ENCODE measurements around the gene CPT1B. TPM values are rescaled to one million over a fixed set of nuclear protein-coding genes. Genes with fewer than 3 reads are reported as not detected.

The CPT1B gene
- total and polyA plus RNA-seq, 2 donors (not counting 1 experiment from before 2014, with no cell fraction given) = 55.0 to 109 TPM

DNA sequence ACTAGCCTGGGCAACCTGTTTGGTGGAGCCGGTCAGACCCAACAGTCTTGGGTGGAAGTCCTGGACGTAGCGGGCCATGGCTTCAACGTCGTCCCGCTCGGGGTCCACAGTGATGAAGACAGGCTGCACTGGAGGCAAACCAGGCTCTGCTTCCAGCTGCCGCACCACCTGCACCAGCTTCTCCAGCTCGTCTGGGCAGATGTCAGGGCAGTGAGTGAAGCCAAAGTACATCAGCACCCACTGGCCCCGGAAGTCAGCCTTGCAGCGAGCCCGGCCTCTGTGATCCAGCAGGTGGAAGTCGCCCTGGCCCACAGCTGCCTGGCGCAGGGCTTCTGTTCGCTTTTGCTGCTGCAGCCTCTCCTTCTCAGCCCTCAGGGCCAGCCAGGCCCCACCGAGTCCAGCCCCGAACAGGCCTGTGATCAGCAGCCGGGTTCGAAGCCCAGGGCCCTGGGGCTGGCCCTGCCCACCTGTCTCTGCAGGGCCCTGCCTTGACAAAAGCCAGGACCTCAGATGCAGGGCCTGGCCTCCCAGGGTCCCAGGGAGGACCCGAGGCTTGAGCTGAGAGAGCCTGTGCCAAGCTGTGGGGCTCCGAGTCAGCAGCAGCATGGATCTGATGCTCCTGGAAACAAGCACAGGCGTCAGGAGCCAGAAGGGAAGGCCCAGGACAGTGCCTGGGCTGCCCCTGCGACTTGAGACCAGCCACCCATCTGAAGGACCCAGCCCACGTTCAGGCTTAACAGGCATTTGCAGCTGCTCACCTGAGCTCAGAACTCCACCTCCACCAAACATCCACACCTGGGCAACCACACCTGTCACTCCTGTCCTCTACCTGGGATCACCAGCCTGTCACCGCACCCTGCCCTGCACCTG, 54.2 kb downstream of the CPT1B start:
- Mint-ChIP-seq H3K27ac (no peak overlapping the region), H3K9me3 (ENCODE audit: insufficient read depth) (no peaks in the 10 kb centered on the region), H3K4me1 (peaks cover 32% of the 10 kb centered on the region), H3K4me3 (peak overlapping the region; percentile 90), H3K27me3 (no peaks in the 10 kb centered on the region)
- peaks cover 0 to 37% of the 10 kb centered on the region in 2 experiments for H3K36me3 ChIP-seq (replicated peaks in 1 of 2; ENCODE audit: control extremely low read depth in 1 of 2, control insufficient read depth in 1 of 2, extremely low read depth in 1 of 2, insufficient read depth in 2 of 2, low read length in 1 of 2)
- peaks cover 27% of the 10 kb centered on the region for H4K20me1 ChIP-seq (ENCODE audit: control insufficient read depth, insufficient read depth, low read length, poor library complexity, severe bottlenecking)
- H3K4me3 ChIP-seq (ENCODE audit: control extremely low read depth in 1 of 5, extremely low read depth in 1 of 5, insufficient read depth in 1 of 5, low read depth in 2 of 5, low read length in 4 of 5) = peak overlapping the region in 3 of 5 experiments; percentile 4 to 82 (median 76)
- ATAC-seq (ENCODE audit: low read depth) (no peak), DNase-seq (no peak)
- H3K79me2 ChIP-seq (ENCODE audit: control insufficient read depth, insufficient read depth, low read length) = peaks cover 45% of the 10 kb centered on the region
- intact Hi-C loops (cut with micrococcal nuclease) = no loop called here
- 90% methylated on average over 25 of the region's 25 CpGs for WGBS (ENCODE audit: insufficient coverage)
- CTCF ChIA-PET = interaction anchor here (1.0 to 2.4 kb wide), 7 partner anchors 16 to 182 kb away, joined by 3 to 71 read pairs (median 19); partner anchors contain the start of genes LMF2, MIOX and NCAPH2
- H3K27me3 ChIP-seq (replicated peaks in 1 of 4; ENCODE audit: control extremely low read depth in 1 of 4, control insufficient read depth in 3 of 4, insufficient read depth in 4 of 4, low read length in 3 of 4) = no peaks in the 10 kb centered on the region
- H3K4me2 ChIP-seq (replicated peaks; ENCODE audit: low read depth, low read length, poor library complexity, severe bottlenecking) = peak overlapping the region; percentile 98
- H3K9me3 ChIP-seq (ENCODE audit: control extremely low read depth in 1 of 3, control insufficient read depth in 2 of 3, insufficient read depth in 1 of 3, low read length in 2 of 3) = peaks cover 0 to under 1% (median 0%) of the 10 kb centered on the region in 3 donors
- POLR2A ChIA-PET = interaction anchor here (2.0 to 2.7 kb wide), 3 partner anchors 11 to 24 kb away, joined by 13 to 35 read pairs (median 15); partner anchors contain the start of genes LMF2 and NCAPH2
- H3K27ac ChIP-seq (ENCODE audit: low read length in 2 of 2) = no peak overlapping the region
- H3K9ac ChIP-seq (ENCODE audit: low read length) = no peak overlapping the region
- peaks cover 16 to 41% of the 10 kb centered on the region in 2 donors for H3K4me1 ChIP-seq (ENCODE audit: control insufficient read depth in 2 of 2, insufficient read depth in 2 of 2, low read length in 2 of 2)
- TF ChIP-seq EZH2 (IDR thresholded peaks at IDR 0.05; ENCODE audit: borderline replicate concordance, insufficient read depth, low read depth, low read length, poor library complexity, severe bottlenecking) = no peak
- no peak overlapping the region for H2AFZ ChIP-seq (ENCODE audit: insufficient read depth, low read depth, low read length, poor library complexity, severe bottlenecking)

DNA sequence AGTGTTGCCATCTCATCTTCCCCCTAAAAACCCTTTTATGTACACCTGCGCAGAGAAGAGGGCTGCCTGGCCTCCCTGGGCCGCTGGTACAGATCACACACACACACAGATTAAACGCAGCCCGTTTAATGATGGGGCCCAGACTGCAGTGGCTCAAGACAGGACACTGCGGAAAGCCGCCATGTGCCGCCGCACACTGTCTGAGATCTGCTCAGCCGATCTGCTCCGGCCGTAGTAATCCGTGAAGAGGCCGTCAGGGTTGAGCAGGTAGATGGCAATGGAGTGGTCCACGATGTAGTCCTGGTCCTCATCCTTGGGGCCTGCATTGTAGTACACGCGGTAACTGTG, 54.8 kb downstream of the CPT1B start:
- no peak for ATAC-seq (ENCODE audit: low read depth)
- Mint-ChIP-seq H3K4me3 (peak overlapping the region; percentile 29), H3K4me1 (peaks cover 26% of the 10 kb centered on the region), H3K27ac (no peak overlapping the region), H3K9me3 (ENCODE audit: insufficient read depth) (no peaks in the 10 kb centered on the region), H3K27me3 (no peaks in the 10 kb centered on the region)
- ChIA-PET POLR2A (no interaction called here), CTCF (interaction anchor here (0.9 to 1.4 kb wide), 2 partner anchors 98 to 198 kb away, joined by 3 to 4 read pairs; no protein-coding TSS in a partner anchor)
- peaks cover 0 to 43% of the 10 kb centered on the region in 2 experiments for H3K36me3 ChIP-seq (replicated peaks in 1 of 2; ENCODE audit: control extremely low read depth in 1 of 2, control insufficient read depth in 1 of 2, extremely low read depth in 1 of 2, insufficient read depth in 2 of 2, low read length in 1 of 2)
- H4K20me1 ChIP-seq (ENCODE audit: control insufficient read depth, insufficient read depth, low read length, poor library complexity, severe bottlenecking) = peaks cover 27% of the 10 kb centered on the region
- H2AFZ ChIP-seq (ENCODE audit: insufficient read depth, low read depth, low read length, poor library complexity, severe bottlenecking) = no peak overlapping the region
- H3K27ac ChIP-seq (ENCODE audit: low read length in 2 of 2) = no peak overlapping the region
- H3K4me2 ChIP-seq (replicated peaks; ENCODE audit: low read depth, low read length, poor library complexity, severe bottlenecking) = no peak overlapping the region
- H3K79me2 ChIP-seq (ENCODE audit: control insufficient read depth, insufficient read depth, low read length) = peaks cover 51% of the 10 kb centered on the region
- H3K4me3 ChIP-seq (ENCODE audit: control extremely low read depth in 1 of 5, extremely low read depth in 1 of 5, insufficient read depth in 1 of 5, low read depth in 2 of 5, low read length in 4 of 5) = no peak overlapping the region
- H3K27me3 ChIP-seq (replicated peaks in 1 of 4; ENCODE audit: control extremely low read depth in 1 of 4, control insufficient read depth in 3 of 4, insufficient read depth in 4 of 4, low read length in 3 of 4) = no peaks in the 10 kb centered on the region
- H3K9ac ChIP-seq (ENCODE audit: low read length) = no peak overlapping the region
- H3K4me1 ChIP-seq (ENCODE audit: control insufficient read depth in 2 of 2, insufficient read depth in 2 of 2, low read length in 2 of 2) = peaks cover 16 to 35% of the 10 kb centered on the region in 2 donors
- H3K9me3 ChIP-seq (ENCODE audit: control extremely low read depth in 1 of 3, control insufficient read depth in 2 of 3, insufficient read depth in 1 of 3, low read length in 2 of 3) = no peaks in the 10 kb centered on the region
- TF ChIP-seq, protein P1, sequence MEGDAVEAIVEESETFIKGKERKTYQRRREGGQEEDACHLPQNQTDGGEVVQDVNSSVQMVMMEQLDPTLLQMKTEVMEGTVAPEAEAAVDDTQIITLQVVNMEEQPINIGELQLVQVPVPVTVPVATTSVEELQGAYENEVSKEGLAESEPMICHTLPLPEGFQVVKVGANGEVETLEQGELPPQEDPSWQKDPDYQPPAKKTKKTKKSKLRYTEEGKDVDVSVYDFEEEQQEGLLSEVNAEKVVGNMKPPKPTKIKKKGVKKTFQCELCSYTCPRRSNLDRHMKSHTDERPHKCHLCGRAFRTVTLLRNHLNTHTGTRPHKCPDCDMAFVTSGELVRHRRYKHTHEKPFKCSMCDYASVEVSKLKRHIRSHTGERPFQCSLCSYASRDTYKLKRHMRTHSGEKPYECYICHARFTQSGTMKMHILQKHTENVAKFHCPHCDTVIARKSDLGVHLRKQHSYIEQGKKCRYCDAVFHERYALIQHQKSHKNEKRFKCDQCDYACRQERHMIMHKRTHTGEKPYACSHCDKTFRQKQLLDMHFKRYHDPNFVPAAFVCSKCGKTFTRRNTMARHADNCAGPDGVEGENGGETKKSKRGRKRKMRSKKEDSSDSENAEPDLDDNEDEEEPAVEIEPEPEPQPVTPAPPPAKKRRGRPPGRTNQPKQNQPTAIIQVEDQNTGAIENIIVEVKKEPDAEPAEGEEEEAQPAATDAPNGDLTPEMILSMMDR (IDR thresholded peaks at IDR 0.05) = no peak
- no peak for TF ChIP-seq EZH2 (IDR thresholded peaks at IDR 0.05; ENCODE audit: borderline replicate concordance, insufficient read depth, low read depth, low read length, poor library complexity, severe bottlenecking)
- intact Hi-C loops (cut with micrococcal nuclease) = no loop called here
- no peak for DNase-seq
- 96% methylated on average over 16 of the region's 16 CpGs for WGBS (ENCODE audit: insufficient coverage)
